ENCODE measurements around the gene RABEP1. TPM values are rescaled to one million over a fixed set of nuclear protein-coding genes. Genes with fewer than 3 reads are reported as not detected.

The RABEP1 gene
- total RNA-seq, 2 experiments from 2014 or later: 27.4 to 31.8 TPM

- Mint-ChIP-seq H3K9me3 (no peaks in the 10 kb centered on the region), H3K4me3 (no peak overlapping the region), H3K27me3 (no peaks in the 10 kb centered on the region), H3K4me1 (ENCODE audit: low read depth) (no peaks in the 10 kb centered on the region), H3K36me3 (ENCODE audit: low read depth) (peaks cover 84% of the 10 kb centered on the region), H3K27ac (peak overlapping the region; percentile 2)
- Histone ChIP-seq H3K4me3 (ENCODE audit: low read length) (no peak overlapping the region), H3K36me3 (ENCODE audit: insufficient read depth, low read length) (peaks cover 65% of the 10 kb centered on the region), H3K27ac (ENCODE audit: low read depth in 1 of 2, low read length in 2 of 2) (no peak overlapping the region), H3K9me3 (ENCODE audit: control insufficient read depth in 1 of 2, insufficient read depth in 1 of 2, low read length in 2 of 2) (no peaks in the 10 kb centered on the region), H3K27me3 (ENCODE audit: control insufficient read depth in 1 of 2, insufficient read depth in 2 of 2, low read length in 2 of 2) (no peaks in the 10 kb centered on the region), H3K4me1 (ENCODE audit: insufficient read depth, low read length) (no peaks in the 10 kb centered on the region)
- no peak for ATAC-seq (ENCODE audit: poor library complexity)
- DNase-seq: no peak
- ChIA-PET POLR2A (no interaction called here), CTCF (no interaction called here)
- no peak for TF ChIP-seq CTCF (IDR thresholded peaks at IDR 0.05)
- intact Hi-C loops (cut with DNase I, micrococcal nuclease): no loop called here
Observed at GRCh38 chr17:5370411-5370810, 88.3 kb downstream of the RABEP1 start.

GRCh38 chr17:5373112-5373511 is 91.0 kb downstream of the RABEP1 start:
- H3K9me3 Mint-ChIP-seq: no peaks in the 10 kb centered on the region
- no peak overlapping the region for H3K27ac Mint-ChIP-seq
- ATAC-seq (ENCODE audit: poor library complexity): no peak
- H3K4me1 Mint-ChIP-seq (ENCODE audit: low read depth): no peaks in the 10 kb centered on the region
- CTCF ChIA-PET: interaction anchor here (0.9 kb wide), 1 partner anchor 31 kb away, joined by 3 read pairs; no protein-coding TSS in a partner anchor
- Histone ChIP-seq H3K27me3 (ENCODE audit: control insufficient read depth in 1 of 2, insufficient read depth in 2 of 2, low read length in 2 of 2) (no peaks in the 10 kb centered on the region), H3K9me3 (ENCODE audit: control insufficient read depth in 1 of 2, insufficient read depth in 1 of 2, low read length in 2 of 2) (no peaks in the 10 kb centered on the region), H3K36me3 (ENCODE audit: insufficient read depth, low read length) (peaks cover 79% of the 10 kb centered on the region), H3K27ac (ENCODE audit: low read depth in 1 of 2, low read length in 2 of 2) (no peak overlapping the region), H3K4me3 (ENCODE audit: low read length) (no peak overlapping the region), H3K4me1 (ENCODE audit: insufficient read depth, low read length) (no peaks in the 10 kb centered on the region)
- no peak overlapping the region for H3K4me3 Mint-ChIP-seq
- H3K36me3 Mint-ChIP-seq (ENCODE audit: low read depth): peaks cover 93% of the 10 kb centered on the region
- no peak for DNase-seq
- TF ChIP-seq CTCF (IDR thresholded peaks at IDR 0.05): no peak
- H3K27me3 Mint-ChIP-seq: no peaks in the 10 kb centered on the region
- intact Hi-C loops (cut with DNase I, micrococcal nuclease): no loop called here
- POLR2A ChIA-PET: no interaction called here

GRCh38 chr17:5378566-5379207 is 96.6 kb downstream of the RABEP1 start:
- Histone ChIP-seq H3K36me3 (ENCODE audit: insufficient read depth, low read length) (peaks cover 91% of the 10 kb centered on the region), H3K27ac (ENCODE audit: low read depth in 1 of 2, low read length in 2 of 2) (no peak overlapping the region), H3K9me3 (ENCODE audit: control insufficient read depth in 1 of 2, insufficient read depth in 1 of 2, low read length in 2 of 2) (no peaks in the 10 kb centered on the region), H3K4me1 (ENCODE audit: insufficient read depth, low read length) (no peaks in the 10 kb centered on the region), H3K27me3 (ENCODE audit: control insufficient read depth in 1 of 2, insufficient read depth in 2 of 2, low read length in 2 of 2) (no peaks in the 10 kb centered on the region), H3K4me3 (ENCODE audit: low read length) (no peak overlapping the region)
- H3K9me3 Mint-ChIP-seq: no peaks in the 10 kb centered on the region
- no peak overlapping the region for H3K4me3 Mint-ChIP-seq
- H3K36me3 Mint-ChIP-seq (ENCODE audit: low read depth): peaks cover 91% of the 10 kb centered on the region
- peak overlapping the region; percentile 34 for H3K27ac Mint-ChIP-seq
- no peak for TF ChIP-seq CTCF (IDR thresholded peaks at IDR 0.05)
- no peaks in the 10 kb centered on the region for H3K27me3 Mint-ChIP-seq
- DNase-seq (no peak), ATAC-seq (ENCODE audit: poor library complexity) (no peak)
- no peaks in the 10 kb centered on the region for H3K4me1 Mint-ChIP-seq (ENCODE audit: low read depth)
- ChIA-PET CTCF (no interaction called here), POLR2A (no interaction called here)
- intact Hi-C loops (cut with DNase I, micrococcal nuclease): no loop called here
